HCT116 (cell line): Measurements from ENCODE around the gene DTD1. TPM values are rescaled to one million over a fixed set of nuclear protein-coding genes. Genes with fewer than 3 reads are reported as not detected.

ENCODE experiments used
- ATAC-seq: fragments of 200-7000 bp; cut with Tn5 transposase; 2 replicates; pipeline ENCODE4 v1.9.1; 2020; ENCODE audit warnings: mild to moderate bottlenecking, moderate library complexity
- BruUV-seq: library from RNA; stranded (reverse); fragments of 400-500 nt; replicated peaks from 2 replicates; lab custom pipeline; 2021; lab: Mats Ljungman, UMichigan
- CTCF ChIA-PET: fragments of 300-600 bp; sonication (Branson Sonifier 250); formaldehyde crosslinking; loops from one replicate; lab custom pipeline; 2021; ENCODE audit warnings: antibody characterized with exemption; lab: Charles Lee
- POLR2A ChIA-PET: fragments of 300-600, 350-600 bp; sonication (Branson Sonifier 250); formaldehyde crosslinking; loops from one replicate; lab custom pipeline; 2021; ENCODE audit warnings: antibody characterized with exemption; lab: Charles Lee
- RAD21 ChIA-PET, 2 experiments: fragments of 300-600 bp; sonication (Branson Sonifier 250); formaldehyde crosslinking; loops; one replicate each; lab custom pipeline; 2023; ENCODE audit warnings: low total read pairs in 2 of 2; ENCODE audit not compliant: uncharacterized antibody in 2 of 2, unreplicated experiment in 2 of 2, low non-redundant PET in 1 of 2; lab: Charles Lee
- DNase-seq: peaks from one replicate; pipeline ENCODE4 v3.0.0-alpha.2; 2010; ENCODE audit warnings: low read depth, low spot score
- H2AFZ ChIP-seq: fragments of 200-600 bp; shearing (Covaris generic), sonication (generic); 2 replicates; pipeline ENCODE4 v1.6.1; 2017; ENCODE audit warnings: low read depth, mixed run types, mixed read lengths, antibody characterized with exemption, low read length; ENCODE audit not compliant: poor library complexity, severe bottlenecking
- H3K27ac ChIP-seq: 2 replicates; pipeline ENCODE4 v1.5.1; 2012; ENCODE audit warnings: low read depth, low read length
- H3K27me3 ChIP-seq: fragments of 200-600 bp; sonication (generic); 2 replicates; pipeline ENCODE4 v1.6.1; 2016; ENCODE audit warnings: mixed run types, low read length, mixed read lengths; ENCODE audit not compliant: insufficient read depth
- H3K36me3 ChIP-seq, 2 experiments: fragments of 200-500 bp in 1 of 2; fragments of 200-600 bp in 1 of 2; sonication (Bioruptor generic) in 1 of 2; sonication (generic) in 1 of 2; 2 replicates each; pipeline versions ENCODE4 v1.5.1 to v1.6.1; 2014 to 2016; ENCODE audit warnings: low read length in 2 of 2, inconsistent platforms in 1 of 2, mixed read lengths in 1 of 2, mixed run types in 1 of 2; ENCODE audit not compliant: insufficient read depth in 2 of 2, control insufficient read depth in 1 of 2
- H3K4me1 ChIP-seq, 2 experiments: fragments of 200-600 bp in 1 of 2; sonication (generic) in 1 of 2; 2 replicates each; pipeline versions ENCODE4 v1.5.1 to v1.6.1; 2012 to 2017; ENCODE audit warnings: low read length in 2 of 2, inconsistent platforms in 1 of 2, mild to moderate bottlenecking in 1 of 2, mixed read lengths in 1 of 2, mixed run types in 1 of 2, moderate library complexity in 1 of 2; ENCODE audit not compliant: insufficient read depth in 2 of 2, control insufficient read depth in 1 of 2
- H3K4me2 ChIP-seq: fragments of 200-600 bp; sonication (generic); 2 replicates; pipeline ENCODE4 v1.6.1; 2017; ENCODE audit warnings: mixed run types, low read length, mixed read lengths
- H3K4me3 ChIP-seq, 2 experiments: fragments of 200-600 bp in 1 of 2; sonication (generic) in 1 of 2; replicated peaks in 1 of 2; 2 replicates each; pipeline ENCODE4 v1.5.1; 2011 to 2016; ENCODE audit warnings: low read length in 2 of 2, control low read depth in 1 of 2, low read depth in 1 of 2, mild to moderate bottlenecking in 1 of 2, mixed read lengths in 1 of 2, mixed run types in 1 of 2
- H3K79me2 ChIP-seq: fragments of 200-600 bp; sonication (generic); 2 replicates; pipeline ENCODE4 v1.6.1; 2017; ENCODE audit warnings: mild to moderate bottlenecking, mixed run types, low read length, moderate library complexity, mixed read lengths; ENCODE audit not compliant: insufficient read depth
- H3K9ac ChIP-seq: fragments of 200-600 bp; sonication (generic); 2 replicates; pipeline ENCODE4 v1.6.1; 2016; ENCODE audit warnings: low read length, mixed read lengths
- H3K9me2 ChIP-seq: fragments of 200-600 bp; sonication (generic), shearing (Covaris generic); 2 replicates; pipeline ENCODE4 v1.6.1; 2017; ENCODE audit warnings: mixed run types, mild to moderate bottlenecking, moderate library complexity; ENCODE audit not compliant: insufficient read depth
- H3K9me3 ChIP-seq, 2 experiments: fragments of 200-500 bp in 1 of 2; fragments of 200-600 bp in 1 of 2; sonication (Bioruptor generic) in 1 of 2; sonication (generic) in 1 of 2; 2 replicates each; pipeline ENCODE4 v1.6.1; 2014 to 2017; ENCODE audit warnings: low read length in 2 of 2, mixed read lengths in 2 of 2, inconsistent platforms in 1 of 2, low read depth in 1 of 2, mild to moderate bottlenecking in 1 of 2, mixed run types in 1 of 2, moderate library complexity in 1 of 2; ENCODE audit not compliant: control insufficient read depth in 1 of 2, insufficient read depth in 1 of 2
- H4K20me1 ChIP-seq: fragments of 200-600 bp; sonication (generic), shearing (Covaris generic); 2 replicates; pipeline ENCODE4 v1.6.1; 2017; ENCODE audit warnings: mixed run types, mild to moderate bottlenecking, moderate library complexity; ENCODE audit not compliant: insufficient read depth
- EGR1 ChIP-seq: IDR thresholded peaks from 2 replicates; pipeline ENCODE4 v1.6.1; 2012; ENCODE audit warnings: low read depth
- EZH2 ChIP-seq: fragments of 200-600 bp; sonication (generic); IDR thresholded peaks from 2 replicates; pipeline ENCODE4 v1.6.1; 2017; ENCODE audit warnings: antibody characterized with exemption, mixed run types
- EZH2phosphoT487 ChIP-seq: fragments of 200-600 bp; IDR thresholded peaks from 2 replicates; pipeline ENCODE4 v1.6.1; 2018; ENCODE audit warnings: antibody characterized with exemption, borderline replicate concordance
- FOSL1 ChIP-seq: IDR thresholded peaks from 2 replicates; pipeline ENCODE4 v1.6.1; 2012; ENCODE audit warnings: low read depth
- JUND ChIP-seq: IDR thresholded peaks from 2 replicates; pipeline ENCODE4 v1.6.1; 2012
- POLR2AphosphoS5 ChIP-seq: IDR thresholded peaks from 2 replicates; pipeline ENCODE4 v1.6.1; 2011; ENCODE audit warnings: mild to moderate bottlenecking, low read depth, low read length, moderate library complexity
- RAD21 ChIP-seq: IDR thresholded peaks from 2 replicates; pipeline ENCODE4 v1.6.1; 2012; ENCODE audit warnings: low read depth, mild to moderate bottlenecking
- REST ChIP-seq: IDR thresholded peaks from 2 replicates; pipeline ENCODE4 v1.6.1; 2012; ENCODE audit warnings: low read depth
- SP1 ChIP-seq: IDR thresholded peaks from 2 replicates; pipeline ENCODE4 v1.6.1; 2012; ENCODE audit warnings: low read depth
- SRF ChIP-seq: IDR thresholded peaks from 2 replicates; pipeline ENCODE4 v1.6.1; 2012; ENCODE audit warnings: low read depth
- TCF7L2 ChIP-seq: IDR thresholded peaks from 2 replicates; pipeline ENCODE4 v1.7.0; 2011; ENCODE audit warnings: borderline replicate concordance, inconsistent platforms; ENCODE audit not compliant: insufficient read depth, insufficient read length; ENCODE audit errors: extremely low read depth
- ZFX ChIP-seq: fragments of 450-650 bp; IDR thresholded peaks from 2 replicates; pipeline ENCODE4 v1.6.1; 2017
- intact Hi-C: fragments of 100-400 bp; cut with micrococcal nuclease; formaldehyde crosslinking; loops from 2 replicates; pipeline ENCODE4 v1.10.0; 2022
- total RNA-seq: library from RNA; stranded (reverse); gene quantifications from one replicate; pipeline ENCODE4 v1.2.1, GENCODE V29; 2021; ENCODE audit not compliant: unreplicated experiment

DTD1 gene
- total RNA-seq, 1 experiment from 2014 or later, result 54.5 TPM

- no peak overlapping the region for H2AFZ ChIP-seq
- no peaks in the 10 kb centered on the region for H3K9me3 ChIP-seq
- ATAC-seq, result no peak
- H3K79me2 ChIP-seq, result no peaks in the 10 kb centered on the region
- ChIA-PET POLR2A (no interaction called here), RAD21 (no interaction called here), CTCF (no interaction called here)
- H3K27me3 ChIP-seq, result no peaks in the 10 kb centered on the region
- DNase-seq, result no peak
- no peaks in the 10 kb centered on the region for H4K20me1 ChIP-seq
- no TSS peak for BruUV-seq
- no peaks in the 10 kb centered on the region for H3K36me3 ChIP-seq
- no peak overlapping the region for H3K4me2 ChIP-seq
- H3K4me3 ChIP-seq, result no peak overlapping the region
- no peak overlapping the region for H3K9ac ChIP-seq
- H3K9me2 ChIP-seq, result no peaks in the 10 kb centered on the region
- no peak for TF ChIP-seq EZH2phosphoT487
- TF ChIP-seq RAD21, result no peak
- no peak for TF ChIP-seq REST
- no peak for TF ChIP-seq SP1
- TF ChIP-seq FOSL1, result no peak
- no peak for TF ChIP-seq POLR2AphosphoS5
- TF ChIP-seq JUND, result no peak
- no peak for TF ChIP-seq TCF7L2
- TF ChIP-seq EZH2, result no peak
- TF ChIP-seq SRF, result no peak
- TF ChIP-seq EGR1, result no peak
- TF ChIP-seq ZFX, result no peak
- H3K4me1 ChIP-seq, result no peaks in the 10 kb centered on the region
- intact Hi-C loops, result no loop called here
- H3K27ac ChIP-seq, result no peak overlapping the region
Observed at GRCh38 chr20:18657575-18657974, 69.7 kb downstream of the DTD1 start.
